GM23338 (cell line): ENCODE measurements around the gene KCNQ1OT1.

ENCODE experiments used
- CTCF ChIP-seq, 2 experiments: fragments of 200-600 bp in 1 of 2; sonication (generic) in 1 of 2; conservative IDR thresholded peaks; 2 replicates each; pipeline versions ENCODE4 v1.5.1 to v1.6.1; 2016 to 2017; ENCODE audit warnings: antibody characterized with exemption in 2 of 2, low read depth in 2 of 2, mild to moderate bottlenecking in 2 of 2, moderate library complexity in 1 of 2
- ETS1 ChIP-seq: IDR thresholded peaks from 2 replicates; pipeline ENCODE4 v1.6.1; 2016; ENCODE audit warnings: antibody characterized with exemption
- EZH2 ChIP-seq: fragments of 200-600 bp; sonication (generic); IDR thresholded peaks from one replicate; pipeline ENCODE4 v1.8.0; 2017; ENCODE audit warnings: antibody characterized with exemption, mild to moderate bottlenecking, low read depth; ENCODE audit not compliant: unreplicated experiment
- EZH2phosphoT487 ChIP-seq: fragments of 200-600 bp; sonication (generic); IDR thresholded peaks from one replicate; pipeline ENCODE4 v1.8.1; 2018; ENCODE audit warnings: antibody characterized with exemption; ENCODE audit not compliant: unreplicated experiment
- JUNB ChIP-seq: IDR thresholded peaks from one replicate; pipeline ENCODE4 v1.6.1; 2016; ENCODE audit warnings: antibody characterized with exemption; ENCODE audit not compliant: unreplicated experiment
- POLR2AphosphoS5 ChIP-seq: IDR thresholded peaks from 2 replicates; pipeline ENCODE4 v1.6.1; 2016; ENCODE audit warnings: antibody characterized with exemption, low read depth
- REST ChIP-seq: IDR thresholded peaks from one replicate; pipeline ENCODE4 v1.6.1; 2018; ENCODE audit warnings: antibody characterized with exemption; ENCODE audit not compliant: unreplicated experiment
- STAT1 ChIP-seq: IDR thresholded peaks from one replicate; pipeline ENCODE4 v1.6.1; 2016; ENCODE audit warnings: antibody characterized with exemption; ENCODE audit not compliant: unreplicated experiment
- ZNF114 ChIP-seq: fragments of 250-450 bp; sonication (Bioruptor Pico); IDR thresholded peaks from 2 replicates; pipeline ENCODE4 v1.5.0; 2020; ENCODE audit warnings: mild to moderate bottlenecking, moderate library complexity

GRCh38 chr11:2724653-2725367 is 25.0 kb upstream of the KCNQ1OT1 start:
- no peak for TF ChIP-seq CTCF (conservative IDR thresholded peaks at IDR 0.05; ENCODE audit: low read depth in 2 of 2)
- no peak for TF ChIP-seq EZH2
- TF ChIP-seq JUNB: no peak
- TF ChIP-seq STAT1: no peak
- TF ChIP-seq EZH2phosphoT487: no peak
- no peak for TF ChIP-seq POLR2AphosphoS5
- no peak for TF ChIP-seq ETS1
- TF ChIP-seq REST: no peak
- no peak for TF ChIP-seq ZNF114 (CRISPR knock-in tag)
